Glutamatergic neuron (in vitro differentiated cells): Measurements from ENCODE around the gene ATR. TPM values are rescaled to one million over a fixed set of nuclear protein-coding genes. Genes with fewer than 3 reads are reported as not detected.
"Not testable (repeated sequence)": the region's sequence is repeated elsewhere in the genome, so short reads cannot be mapped to it uniquely, and the experiment has no call there.

Experiments used
- DNase-seq: peaks from one replicate; pipeline ENCODE4 v3.0.0; 2022
- H3K27ac Mint-ChIP-seq: one replicate; pipeline ENCODE4 v1.8.0; 2020; ENCODE audit warnings: mild to moderate bottlenecking, mixed read lengths, inconsistent platforms; ENCODE audit not compliant: unreplicated experiment
- H3K27me3 Mint-ChIP-seq: one replicate; pipeline ENCODE4 v1.8.0; 2020; ENCODE audit warnings: mild to moderate bottlenecking, moderate library complexity, mixed read lengths, inconsistent platforms; ENCODE audit not compliant: unreplicated experiment
- H3K36me3 Mint-ChIP-seq: one replicate; pipeline ENCODE4 v1.8.0; 2020; ENCODE audit warnings: mild to moderate bottlenecking, mixed read lengths, inconsistent platforms; ENCODE audit not compliant: unreplicated experiment
- H3K4me1 Mint-ChIP-seq: one replicate; pipeline ENCODE4 v1.8.0; 2020; ENCODE audit warnings: mild to moderate bottlenecking, low read depth, mixed read lengths, inconsistent platforms; ENCODE audit not compliant: unreplicated experiment
- H3K4me3 Mint-ChIP-seq: one replicate; pipeline ENCODE4 v1.8.0; 2020; ENCODE audit warnings: mild to moderate bottlenecking, mixed read lengths, inconsistent platforms; ENCODE audit not compliant: unreplicated experiment
- H3K9me3 Mint-ChIP-seq: one replicate; pipeline ENCODE4 v1.8.0; 2020; ENCODE audit warnings: mild to moderate bottlenecking, moderate library complexity, mixed read lengths, inconsistent platforms; ENCODE audit not compliant: unreplicated experiment
- total RNA-seq: library from RNA; stranded (reverse); fragmentation: NEBNext Ultra II Directional; extraction: Animal tissue kit (Norgen Biotek cat#: 25700); gene quantifications from one replicate; pipeline ENCODE4 v1.2.1, GENCODE V29; 2021; ENCODE audit not compliant: unreplicated experiment
- TF ChIP-seq, protein P1 (sequence below): fragments of 200-600 bp; sonication (generic); IDR thresholded peaks from one replicate; pipeline ENCODE4 v1.5.0; 2021; ENCODE audit not compliant: partially characterized antibody, unreplicated experiment

ATR gene
- total RNA-seq, 1 donor from 2014 or later: 18.3 TPM

- TF ChIP-seq, protein P1, sequence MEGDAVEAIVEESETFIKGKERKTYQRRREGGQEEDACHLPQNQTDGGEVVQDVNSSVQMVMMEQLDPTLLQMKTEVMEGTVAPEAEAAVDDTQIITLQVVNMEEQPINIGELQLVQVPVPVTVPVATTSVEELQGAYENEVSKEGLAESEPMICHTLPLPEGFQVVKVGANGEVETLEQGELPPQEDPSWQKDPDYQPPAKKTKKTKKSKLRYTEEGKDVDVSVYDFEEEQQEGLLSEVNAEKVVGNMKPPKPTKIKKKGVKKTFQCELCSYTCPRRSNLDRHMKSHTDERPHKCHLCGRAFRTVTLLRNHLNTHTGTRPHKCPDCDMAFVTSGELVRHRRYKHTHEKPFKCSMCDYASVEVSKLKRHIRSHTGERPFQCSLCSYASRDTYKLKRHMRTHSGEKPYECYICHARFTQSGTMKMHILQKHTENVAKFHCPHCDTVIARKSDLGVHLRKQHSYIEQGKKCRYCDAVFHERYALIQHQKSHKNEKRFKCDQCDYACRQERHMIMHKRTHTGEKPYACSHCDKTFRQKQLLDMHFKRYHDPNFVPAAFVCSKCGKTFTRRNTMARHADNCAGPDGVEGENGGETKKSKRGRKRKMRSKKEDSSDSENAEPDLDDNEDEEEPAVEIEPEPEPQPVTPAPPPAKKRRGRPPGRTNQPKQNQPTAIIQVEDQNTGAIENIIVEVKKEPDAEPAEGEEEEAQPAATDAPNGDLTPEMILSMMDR: no peak
- Mint-ChIP-seq H3K4me3 (no peak overlapping the region), H3K27ac (no peak overlapping the region), H3K9me3 (no peaks in the 10 kb centered on the region), H3K4me1 (no peaks in the 10 kb centered on the region), H3K27me3 (no peaks in the 10 kb centered on the region), H3K36me3 (no peaks in the 10 kb centered on the region)
- no peak for DNase-seq
Observed at GRCh38 chr3:142566096-142566495, 12.4 kb downstream of the ATR start.

DNA sequence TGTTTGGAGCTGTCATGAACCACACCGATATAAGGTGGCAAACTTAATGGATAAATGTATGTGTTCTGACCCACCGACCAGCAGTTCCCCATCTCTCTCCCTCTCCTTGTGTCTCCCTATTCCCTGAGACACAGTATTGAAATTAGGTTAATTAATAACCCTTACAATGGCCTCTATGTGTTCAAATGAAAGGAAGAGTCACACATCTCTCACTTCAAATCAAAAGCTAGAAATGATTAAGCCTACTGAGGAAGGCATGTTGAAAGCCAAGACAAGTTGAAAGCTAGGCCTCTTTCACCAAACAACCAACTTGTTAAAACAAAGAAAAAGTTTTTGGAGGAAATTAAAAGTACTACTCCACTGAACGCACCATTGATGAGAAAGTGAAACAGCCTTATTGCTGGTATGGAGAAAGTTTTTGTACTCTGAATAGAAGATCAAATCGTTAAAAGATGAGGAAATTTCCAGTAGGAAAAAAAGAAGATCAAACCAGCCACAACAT lies 15.0 kb downstream of the ATR start:
- Mint-ChIP-seq H3K36me3 (no peaks in the 10 kb centered on the region), H3K27ac (no peak overlapping the region), H3K27me3 (no peaks in the 10 kb centered on the region), H3K4me1 (no peaks in the 10 kb centered on the region), H3K4me3 (no peak overlapping the region), H3K9me3 (no peaks in the 10 kb centered on the region)
- DNase-seq: no peak
- TF ChIP-seq, protein P1: no peak

DNA sequence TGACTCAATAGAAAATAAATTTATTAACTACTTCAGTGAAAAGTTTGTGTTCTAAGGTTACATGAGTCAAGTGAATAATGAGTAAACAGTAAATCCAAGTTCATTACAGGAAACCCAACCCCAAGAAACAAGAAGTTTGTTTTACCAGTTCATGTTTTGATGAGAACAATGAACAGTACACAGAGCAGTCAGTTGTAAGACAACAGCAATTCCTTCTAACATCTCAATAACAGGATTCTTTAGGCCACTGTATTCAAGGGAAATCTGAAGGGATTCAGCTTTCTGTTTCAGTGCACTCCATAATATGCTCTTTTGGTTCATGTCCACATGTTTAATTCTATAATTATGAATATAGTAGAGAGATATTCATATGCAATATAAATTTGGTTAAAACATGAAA lies 18.4 kb downstream of the ATR start:
- Mint-ChIP-seq H3K4me1 (no peaks in the 10 kb centered on the region), H3K27ac (no peak overlapping the region), H3K4me3 (no peak overlapping the region), H3K36me3 (no peaks in the 10 kb centered on the region), H3K9me3 (no peaks in the 10 kb centered on the region), H3K27me3 (no peaks in the 10 kb centered on the region)
- TF ChIP-seq, protein P1: no peak
- DNase-seq: no peak

DNA sequence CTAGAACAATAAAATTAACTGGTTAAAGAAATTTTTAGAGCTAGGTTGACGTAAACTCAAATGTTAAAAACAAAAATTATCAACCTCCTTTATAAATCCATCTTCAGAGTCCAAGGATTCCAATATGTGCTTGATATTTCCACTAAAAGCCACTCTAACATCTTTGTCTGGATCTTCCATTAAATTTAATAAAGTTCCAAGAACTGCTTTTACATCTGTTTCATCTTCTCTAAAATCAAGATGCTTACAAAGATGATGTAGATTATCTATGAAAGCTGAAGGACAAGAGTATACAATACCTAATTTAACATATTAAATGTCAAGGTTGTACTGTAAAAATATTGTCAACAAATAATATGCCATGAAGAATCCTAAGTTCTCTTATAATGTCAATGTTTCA lies 24.8 kb downstream of the ATR start:
- H3K36me3 Mint-ChIP-seq: peaks cover 8% of the 10 kb centered on the region
- DNase-seq: no peak
- TF ChIP-seq, protein P1: no peak
- H3K4me1 Mint-ChIP-seq: no peaks in the 10 kb centered on the region
- no peaks in the 10 kb centered on the region for H3K9me3 Mint-ChIP-seq
- H3K27ac Mint-ChIP-seq: no peak overlapping the region
- H3K4me3 Mint-ChIP-seq: no peak overlapping the region
- no peaks in the 10 kb centered on the region for H3K27me3 Mint-ChIP-seq

DNA sequence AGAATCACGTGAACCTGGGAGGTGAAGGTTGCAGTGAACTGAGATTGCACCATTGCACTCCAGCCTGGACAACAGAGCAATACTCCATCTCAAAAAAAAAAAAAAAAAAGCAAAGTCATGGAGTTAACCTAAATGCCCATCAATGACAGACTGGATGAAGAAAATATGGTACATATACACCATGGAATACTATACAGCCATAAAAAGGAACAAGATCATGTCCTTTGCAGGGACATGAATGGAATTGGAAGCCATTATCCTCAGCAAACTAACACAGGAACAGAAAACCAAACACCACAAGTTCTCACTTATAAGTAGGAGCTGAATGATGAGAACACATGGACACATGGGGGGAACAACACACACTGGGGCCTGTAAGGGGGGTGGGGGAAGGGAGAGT lies 26.0 kb downstream of the ATR start:
- H3K27me3 Mint-ChIP-seq, H3K9me3 Mint-ChIP-seq, DNase-seq, H3K4me3 Mint-ChIP-seq, H3K36me3 Mint-ChIP-seq, H3K27ac Mint-ChIP-seq, H3K4me1 Mint-ChIP-seq: not testable (repeated sequence)

GRCh38 chr3:142549986-142550385 lies 28.5 kb downstream of the ATR start:
- Mint-ChIP-seq H3K4me3 (no peak overlapping the region), H3K9me3 (no peaks in the 10 kb centered on the region), H3K27ac (no peak overlapping the region), H3K27me3 (no peaks in the 10 kb centered on the region), H3K36me3 (peaks cover 8% of the 10 kb centered on the region), H3K4me1 (no peaks in the 10 kb centered on the region)
- DNase-seq: no peak
- TF ChIP-seq, protein P1: no peak
